ENCODE results near the gene HMX2. TPM values are rescaled to one million over a fixed set of nuclear protein-coding genes. Genes with fewer than 3 reads are reported as not detected.

The HMX2 gene
- total and polyA plus RNA-seq, 2 donors (not counting 1 experiment from before 2014, with no cell fraction given), result not detected

GRCh38 chr10:123150271-123150985 lies 2.5 kb downstream of the HMX2 start:
- H3K4me3 ChIP-seq (replicated peaks in 1 of 4; ENCODE audit: control extremely low read depth in 1 of 4, insufficient read depth in 1 of 4, low read depth in 3 of 4, low read length in 4 of 4), result peak overlapping the region in 2 of 4 experiments; percentile 12 to 47
- peak overlapping the region; percentile 67 for H3K4me2 ChIP-seq (ENCODE audit: extremely low read depth, insufficient read depth, low read length)
- no peaks in the 10 kb centered on the region for H3K4me1 ChIP-seq (ENCODE audit: control insufficient read depth, extremely low read depth, insufficient read depth, low read length)
- H3K9ac ChIP-seq (ENCODE audit: insufficient read depth, low read length), result no peak overlapping the region
- H2AFZ ChIP-seq (ENCODE audit: low read length), result no peak overlapping the region
- no peak overlapping the region for H3K27ac ChIP-seq (ENCODE audit: insufficient read depth, low read length)
- H3K9me3 ChIP-seq (ENCODE audit: control insufficient read depth, insufficient read depth, low read depth, low read length), result no peaks in the 10 kb centered on the region
- H3K27me3 ChIP-seq (ENCODE audit: control insufficient read depth, insufficient read depth, low read length), result peaks cover 68% of the 10 kb centered on the region
- no peak for DNase-seq (ENCODE audit: low read depth in 2 of 2)
- TF ChIP-seq CTCF (conservative IDR thresholded peaks at IDR 0.05 in 1 of 2, IDR thresholded peaks at IDR 0.05 in 1 of 2; ENCODE audit: low read depth in 1 of 2, low read length in 2 of 2) (no peak), EZH2 (IDR thresholded peaks at IDR 0.05; ENCODE audit: low read length, missing control alignments) (no peak)
- peaks cover 12% of the 10 kb centered on the region for H3K79me2 ChIP-seq (ENCODE audit: control insufficient read depth, insufficient read depth, low read length)
- no peaks in the 10 kb centered on the region for H3K36me3 ChIP-seq (ENCODE audit: control insufficient read depth, insufficient read depth, low read length)
- H4K20me1 ChIP-seq (ENCODE audit: control insufficient read depth, extremely low read depth, insufficient read depth, low read length), result no peaks in the 10 kb centered on the region

- H3K9me3 ChIP-seq (ENCODE audit: control insufficient read depth, insufficient read depth, low read depth, low read length), result no peaks in the 10 kb centered on the region
- H3K9ac ChIP-seq (ENCODE audit: insufficient read depth, low read length), result no peak overlapping the region
- peak; percentile 95 for TF ChIP-seq EZH2 (IDR thresholded peaks at IDR 0.05; ENCODE audit: low read length, missing control alignments)
- no peak for TF ChIP-seq CTCF (conservative IDR thresholded peaks at IDR 0.05 in 1 of 2, IDR thresholded peaks at IDR 0.05 in 1 of 2; ENCODE audit: low read depth in 1 of 2, low read length in 2 of 2)
- H3K27ac ChIP-seq (ENCODE audit: insufficient read depth, low read length), result no peak overlapping the region
- no peaks in the 10 kb centered on the region for H3K36me3 ChIP-seq (ENCODE audit: control insufficient read depth, insufficient read depth, low read length)
- H3K4me3 ChIP-seq (replicated peaks in 1 of 4; ENCODE audit: control extremely low read depth in 1 of 4, insufficient read depth in 1 of 4, low read depth in 3 of 4, low read length in 4 of 4), result peak overlapping the region in 1 of 4 experiments; percentile 37
- peaks cover 19% of the 10 kb centered on the region for H3K79me2 ChIP-seq (ENCODE audit: control insufficient read depth, insufficient read depth, low read length)
- DNase-seq (ENCODE audit: low read depth in 2 of 2), result peak; percentile 19 to 25
- H4K20me1 ChIP-seq (ENCODE audit: control insufficient read depth, extremely low read depth, insufficient read depth, low read length), result peaks cover 2% of the 10 kb centered on the region
- peak overlapping the region; percentile 59 for H3K4me2 ChIP-seq (ENCODE audit: extremely low read depth, insufficient read depth, low read length)
- H3K4me1 ChIP-seq (ENCODE audit: control insufficient read depth, extremely low read depth, insufficient read depth, low read length), result no peaks in the 10 kb centered on the region
- H3K27me3 ChIP-seq (ENCODE audit: control insufficient read depth, insufficient read depth, low read length), result peaks cover 61% of the 10 kb centered on the region
- no peak overlapping the region for H2AFZ ChIP-seq (ENCODE audit: low read length)
Observed at GRCh38 chr10:123150986-123151736, 3.2 kb downstream of the HMX2 start.

- TF ChIP-seq EZH2 (IDR thresholded peaks at IDR 0.05; ENCODE audit: low read length, missing control alignments) (no peak), CTCF (conservative IDR thresholded peaks at IDR 0.05 in 1 of 2, IDR thresholded peaks at IDR 0.05 in 1 of 2; ENCODE audit: low read depth in 1 of 2, low read length in 2 of 2) (no peak)
- Histone ChIP-seq H3K36me3 (ENCODE audit: control insufficient read depth, insufficient read depth, low read length) (peaks cover 2% of the 10 kb centered on the region), H3K4me3 (replicated peaks in 1 of 4; ENCODE audit: control extremely low read depth in 1 of 4, insufficient read depth in 1 of 4, low read depth in 3 of 4, low read length in 4 of 4) (no peak overlapping the region), H3K9ac (ENCODE audit: insufficient read depth, low read length) (no peak overlapping the region), H4K20me1 (ENCODE audit: control insufficient read depth, extremely low read depth, insufficient read depth, low read length) (peaks cover 2% of the 10 kb centered on the region), H3K4me2 (ENCODE audit: extremely low read depth, insufficient read depth, low read length) (no peak overlapping the region), H3K27ac (ENCODE audit: insufficient read depth, low read length) (no peak overlapping the region), H3K79me2 (ENCODE audit: control insufficient read depth, insufficient read depth, low read length) (peaks cover 25% of the 10 kb centered on the region), H3K4me1 (ENCODE audit: control insufficient read depth, extremely low read depth, insufficient read depth, low read length) (peaks cover 2% of the 10 kb centered on the region), H3K27me3 (ENCODE audit: control insufficient read depth, insufficient read depth, low read length) (peaks cover 57% of the 10 kb centered on the region), H2AFZ (ENCODE audit: low read length) (no peak overlapping the region), H3K9me3 (ENCODE audit: control insufficient read depth, insufficient read depth, low read depth, low read length) (no peaks in the 10 kb centered on the region)
- DNase-seq (ENCODE audit: low read depth in 2 of 2), result no peak
Observed at GRCh38 chr10:123151737-123152135, 3.8 kb downstream of the HMX2 start.

Data from fibroblast of lung (primary cell).